ENCODE measurements around the gene SRRD. TPM values are rescaled to one million over a fixed set of nuclear protein-coding genes. Genes with fewer than 3 reads are reported as not detected.
"Not testable (repeated sequence)": the region's sequence is repeated elsewhere in the genome, so short reads cannot be mapped to it uniquely, and the experiment has no call there.

The SRRD gene
- total RNA-seq: 8.9 TPM

- Histone ChIP-seq H3K4me3 (ENCODE audit: low read length in 3 of 3) (peak within 1 kb of the TSS; percentile 94 to 99 (median 96)), H3K9ac (ENCODE audit: low read depth in 1 of 3, low read length in 3 of 3) (peak within 1 kb of the TSS; percentile 98 to 99 (median 98)), H3K4me1 (ENCODE audit: control insufficient read depth in 3 of 3, insufficient read depth in 3 of 3, low read length in 3 of 3) (peaks cover 38 to 59% (median 58%) of the 10 kb centered on the region in 3 donors)
These were observed at the start of gene SRRD, which contains the start of gene HPS4 for GRCh38 chr22:26483439-26484359. Gene SRRD, plus strand, starts transcription at chr22:26483877. Its CDS starts 14 bp downstream, at chr22:26483891. Gene HPS4, minus strand, starts transcription at chr22:26483783. Its CDS starts 2,021 bp downstream, at chr22:26481762.

GRCh38 chr22:26435327-26436093, 48.2 kb upstream of the SRRD start:
- Histone ChIP-seq H3K36me3 (ENCODE audit: control insufficient read depth in 3 of 3, insufficient read depth in 3 of 3, low read length in 3 of 3) (no peaks in the 10 kb centered on the region), H3K4me1 (ENCODE audit: control insufficient read depth in 3 of 3, insufficient read depth in 3 of 3, low read length in 3 of 3) (no peaks in the 10 kb centered on the region), H3K27ac (ENCODE audit: low read depth, low read length) (no peak overlapping the region), H3K4me3 (ENCODE audit: low read length in 3 of 3) (no peak overlapping the region), H3K27me3 (ENCODE audit: control insufficient read depth in 3 of 3, insufficient read depth in 3 of 3, low read length in 3 of 3) (peaks cover 7 to 26% (median 9%) of the 10 kb centered on the region in 3 donors), H3K9me3 (ENCODE audit: control insufficient read depth in 3 of 3, low read length in 3 of 3) (no peaks in the 10 kb centered on the region), H3K9ac (ENCODE audit: low read depth in 1 of 3, low read length in 3 of 3) (no peak overlapping the region)

More at GRCh38 chr22:26483439-26484359, at the start of gene SRRD, which contains the start of gene HPS4:
- H3K36me3 ChIP-seq (ENCODE audit: control insufficient read depth in 3 of 3, insufficient read depth in 3 of 3, low read length in 3 of 3): peaks cover 10 to 28% (median 24%) of the 10 kb centered on the region in 3 donors
- H3K27ac ChIP-seq (ENCODE audit: low read depth, low read length): peak within 1 kb of the TSS; percentile 98
- H3K9me3 ChIP-seq (ENCODE audit: control insufficient read depth in 3 of 3, low read length in 3 of 3): no peaks in the 10 kb centered on the region
- H3K27me3 ChIP-seq (ENCODE audit: control insufficient read depth in 3 of 3, insufficient read depth in 3 of 3, low read length in 3 of 3): no peaks in the 10 kb centered on the region

GRCh38 chr22:26436903-26437515, 46.7 kb upstream of the SRRD start:
- Histone ChIP-seq H3K27ac (ENCODE audit: low read depth, low read length) (no peak overlapping the region), H3K4me3 (ENCODE audit: low read length in 3 of 3) (no peak overlapping the region), H3K36me3 (ENCODE audit: control insufficient read depth in 3 of 3, insufficient read depth in 3 of 3, low read length in 3 of 3) (no peaks in the 10 kb centered on the region), H3K9ac (ENCODE audit: low read depth in 1 of 3, low read length in 3 of 3) (no peak overlapping the region), H3K9me3 (ENCODE audit: control insufficient read depth in 3 of 3, low read length in 3 of 3) (no peaks in the 10 kb centered on the region), H3K4me1 (ENCODE audit: control insufficient read depth in 3 of 3, insufficient read depth in 3 of 3, low read length in 3 of 3) (no peaks in the 10 kb centered on the region), H3K27me3 (ENCODE audit: control insufficient read depth in 3 of 3, insufficient read depth in 3 of 3, low read length in 3 of 3) (peaks cover 4 to 15% (median 7%) of the 10 kb centered on the region in 3 donors)

GRCh38 chr22:26437694-26438392, 45.8 kb upstream of the SRRD start:
- no peaks in the 10 kb centered on the region for H3K36me3 ChIP-seq (ENCODE audit: control insufficient read depth in 3 of 3, insufficient read depth in 3 of 3, low read length in 3 of 3)
- no peaks in the 10 kb centered on the region for H3K4me1 ChIP-seq (ENCODE audit: control insufficient read depth in 3 of 3, insufficient read depth in 3 of 3, low read length in 3 of 3)
- H3K27me3 ChIP-seq (ENCODE audit: control insufficient read depth in 3 of 3, insufficient read depth in 3 of 3, low read length in 3 of 3): peaks cover 0 to 15% (median 2%) of the 10 kb centered on the region in 3 donors
- H3K9ac ChIP-seq (ENCODE audit: low read depth in 1 of 3, low read length in 3 of 3): no peak overlapping the region
- no peak overlapping the region for H3K27ac ChIP-seq (ENCODE audit: low read depth, low read length)
- H3K9me3 ChIP-seq (ENCODE audit: control insufficient read depth in 3 of 3, low read length in 3 of 3): no peaks in the 10 kb centered on the region
- no peak overlapping the region for H3K4me3 ChIP-seq (ENCODE audit: low read length in 3 of 3)

GRCh38 chr22:26438776-26439175, 44.9 kb upstream of the SRRD start:
- H3K27ac ChIP-seq (ENCODE audit: low read depth, low read length); H3K4me3 ChIP-seq (ENCODE audit: low read length in 3 of 3): not testable (repeated sequence)

GRCh38 chr22:26439559-26439958, 44.1 kb upstream of the SRRD start:
- H3K4me3 ChIP-seq (ENCODE audit: low read length in 3 of 3): no peak overlapping the region
- no peaks in the 10 kb centered on the region for H3K4me1 ChIP-seq (ENCODE audit: control insufficient read depth in 3 of 3, insufficient read depth in 3 of 3, low read length in 3 of 3)
- H3K9me3 ChIP-seq (ENCODE audit: control insufficient read depth in 3 of 3, low read length in 3 of 3): no peaks in the 10 kb centered on the region

More at GRCh38 chr22:26438776-26439175, 44.9 kb upstream of the SRRD start:
- H3K9ac ChIP-seq (ENCODE audit: low read depth in 1 of 3, low read length in 3 of 3); H3K4me1 ChIP-seq (ENCODE audit: control insufficient read depth in 3 of 3, insufficient read depth in 3 of 3, low read length in 3 of 3); H3K36me3 ChIP-seq (ENCODE audit: control insufficient read depth in 3 of 3, insufficient read depth in 3 of 3, low read length in 3 of 3); H3K9me3 ChIP-seq (ENCODE audit: control insufficient read depth in 3 of 3, low read length in 3 of 3): not testable (repeated sequence)
- H3K27me3 ChIP-seq (ENCODE audit: control insufficient read depth in 3 of 3, insufficient read depth in 3 of 3, low read length in 3 of 3): peaks cover 0 to 15% (median 0%) of the 10 kb centered on the region in 3 donors

GRCh38 chr22:26442086-26442756, 41.5 kb upstream of the SRRD start:
- Histone ChIP-seq H3K9ac (ENCODE audit: low read depth in 1 of 3, low read length in 3 of 3) (no peak overlapping the region), H3K27ac (ENCODE audit: low read depth, low read length) (no peak overlapping the region), H3K4me1 (ENCODE audit: control insufficient read depth in 3 of 3, insufficient read depth in 3 of 3, low read length in 3 of 3) (peaks cover 0 to 7% (median 7%) of the 10 kb centered on the region in 3 donors), H3K9me3 (ENCODE audit: control insufficient read depth in 3 of 3, low read length in 3 of 3) (no peaks in the 10 kb centered on the region), H3K36me3 (ENCODE audit: control insufficient read depth in 3 of 3, insufficient read depth in 3 of 3, low read length in 3 of 3) (no peaks in the 10 kb centered on the region), H3K27me3 (ENCODE audit: control insufficient read depth in 3 of 3, insufficient read depth in 3 of 3, low read length in 3 of 3) (peaks cover 0 to 6% (median 0%) of the 10 kb centered on the region in 3 donors), H3K4me3 (ENCODE audit: low read length in 3 of 3) (no peak overlapping the region)

More at GRCh38 chr22:26439559-26439958, 44.1 kb upstream of the SRRD start:
- Histone ChIP-seq H3K27me3 (ENCODE audit: control insufficient read depth in 3 of 3, insufficient read depth in 3 of 3, low read length in 3 of 3) (peaks cover 0 to 11% (median 0%) of the 10 kb centered on the region in 3 donors), H3K9ac (ENCODE audit: low read depth in 1 of 3, low read length in 3 of 3) (no peak overlapping the region), H3K27ac (ENCODE audit: low read depth, low read length) (no peak overlapping the region), H3K36me3 (ENCODE audit: control insufficient read depth in 3 of 3, insufficient read depth in 3 of 3, low read length in 3 of 3) (no peaks in the 10 kb centered on the region)

GRCh38 chr22:26443901-26444690, 39.6 kb upstream of the SRRD start:
- H3K4me3 ChIP-seq (ENCODE audit: low read length in 3 of 3): no peak overlapping the region
- H3K9ac ChIP-seq (ENCODE audit: low read depth in 1 of 3, low read length in 3 of 3): no peak overlapping the region
- H3K9me3 ChIP-seq (ENCODE audit: control insufficient read depth in 3 of 3, low read length in 3 of 3): no peaks in the 10 kb centered on the region
- H3K27me3 ChIP-seq (ENCODE audit: control insufficient read depth in 3 of 3, insufficient read depth in 3 of 3, low read length in 3 of 3): no peaks in the 10 kb centered on the region
- H3K27ac ChIP-seq (ENCODE audit: low read depth, low read length): no peak overlapping the region
- H3K36me3 ChIP-seq (ENCODE audit: control insufficient read depth in 3 of 3, insufficient read depth in 3 of 3, low read length in 3 of 3): no peaks in the 10 kb centered on the region
- peaks cover 0 to 7% (median 7%) of the 10 kb centered on the region in 3 donors for H3K4me1 ChIP-seq (ENCODE audit: control insufficient read depth in 3 of 3, insufficient read depth in 3 of 3, low read length in 3 of 3)

Data from skeletal muscle tissue (tissue), 4 donors.